HPDE6-E6E7 (cell line): Measurements from ENCODE around the gene FGF13.

Experiments
- DNase-seq: peaks from one replicate; pipeline ENCODE4 v3.0.0; 2011; ENCODE audit warnings: missing footprints; ENCODE audit errors: extremely low spot score

FGF13 gene

DNA sequence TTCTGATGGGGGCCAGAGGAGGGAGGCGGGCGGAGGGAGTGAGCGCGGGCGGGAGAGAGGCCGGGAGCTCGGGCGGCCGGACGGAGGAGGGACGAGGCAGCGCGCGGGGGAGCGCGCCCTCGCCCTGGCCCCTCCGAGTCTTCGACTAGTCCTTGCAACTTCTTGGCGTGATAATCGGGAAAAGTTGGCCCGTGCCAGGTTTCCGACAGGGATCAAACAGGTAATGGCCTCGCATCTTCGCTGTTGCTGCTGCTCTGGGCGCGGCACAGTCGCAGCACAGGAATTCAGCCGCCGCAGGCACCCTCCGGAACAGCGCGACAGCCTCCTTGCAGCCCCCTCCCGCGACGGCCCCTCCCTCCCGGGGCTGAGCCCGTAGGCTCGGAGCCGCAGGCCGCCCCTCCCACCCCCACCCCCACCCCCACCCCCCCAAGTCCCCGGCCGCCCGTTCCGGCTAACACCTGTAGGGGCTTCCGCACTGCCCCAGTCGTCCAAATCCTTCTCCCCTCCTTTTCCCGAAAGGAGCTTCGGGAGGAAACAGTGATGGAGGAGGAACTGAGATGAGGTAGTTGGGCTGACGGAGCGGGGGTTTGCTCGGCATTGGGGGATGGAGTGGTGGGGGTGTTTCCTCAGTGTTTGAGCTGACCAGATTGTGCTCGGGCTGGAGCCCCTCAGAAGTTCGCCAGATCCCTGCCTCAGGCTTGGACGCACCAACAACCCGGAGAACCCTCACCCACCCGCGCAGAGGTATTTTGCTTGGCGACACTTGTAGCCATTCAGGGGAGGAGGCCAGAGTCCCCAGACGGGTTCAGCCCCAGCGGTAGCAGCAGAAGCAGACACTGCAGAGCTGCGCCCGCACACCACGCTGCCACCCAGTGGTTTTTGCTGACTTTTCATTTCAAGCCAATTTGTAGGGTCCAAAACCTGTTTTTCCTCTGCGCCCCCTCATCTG lies at the start of gene FGF13:
Gene FGF13 (minus strand): TSS at position 319 of the 949 bp plus-strand sequence. CDS start 714 bp downstream, outside the sequence.
- no peak for DNase-seq

DNA sequence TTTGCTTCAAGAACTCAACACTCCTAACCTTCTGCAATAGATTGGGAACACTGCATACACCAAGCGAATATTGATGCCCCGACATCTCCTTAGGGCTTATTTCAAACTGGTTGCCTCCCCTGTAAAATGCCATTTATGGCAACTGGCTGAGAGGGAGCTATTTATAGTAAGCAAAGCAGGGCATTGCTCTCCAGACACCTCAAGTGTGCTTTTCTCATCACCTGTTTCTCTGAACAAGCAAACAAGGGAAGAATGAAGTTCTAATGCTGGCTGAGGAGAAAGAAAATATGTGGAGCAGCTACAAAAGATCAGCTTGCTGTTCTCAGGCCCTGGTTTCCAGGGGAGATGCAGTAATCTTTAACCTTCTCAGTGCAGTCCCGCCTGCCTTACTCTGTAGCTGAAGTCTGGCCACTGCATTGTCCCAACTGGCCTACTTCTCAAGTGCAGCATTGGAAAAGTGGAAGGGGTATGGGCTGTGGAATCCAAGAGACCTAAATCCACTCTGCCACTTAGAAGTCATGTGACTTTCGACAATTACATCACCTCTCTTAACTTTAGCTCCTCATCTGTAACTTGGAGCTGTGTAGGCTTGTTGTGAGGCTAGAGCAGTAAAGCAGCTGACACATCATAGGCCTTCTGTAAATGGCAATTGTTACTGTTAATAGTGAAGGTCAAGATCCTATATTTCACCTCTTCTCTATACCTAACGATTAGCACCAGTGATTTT lies 47.9 kb upstream of the FGF13 start:
- no peak for DNase-seq

GRCh38 chrX:138756234-138756633 lies 44.7 kb upstream of the FGF13 start:
- DNase-seq: peak; percentile 70

GRCh38 chrX:138754861-138755260 lies 43.3 kb upstream of the FGF13 start:
- no peak for DNase-seq

DNA sequence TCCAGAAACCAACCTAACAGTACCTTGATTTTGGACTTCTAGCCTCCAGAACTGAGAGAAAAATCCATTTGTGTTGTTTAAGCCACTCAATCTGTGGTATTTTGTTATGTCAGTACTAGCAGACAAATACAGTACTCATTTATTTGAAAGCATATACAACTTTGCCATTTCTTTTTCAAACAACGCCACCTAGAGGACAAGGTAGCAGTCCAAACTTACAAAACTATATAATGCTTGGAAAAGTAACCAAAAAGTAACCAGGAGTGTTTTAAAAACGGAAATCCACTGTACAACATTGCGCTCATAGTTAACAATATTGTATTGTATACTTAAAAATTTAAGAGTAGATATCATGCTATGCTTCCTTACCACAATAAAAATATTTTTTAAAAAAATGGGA lies 37.0 kb upstream of the FGF13 start:
- no peak for DNase-seq

DNA sequence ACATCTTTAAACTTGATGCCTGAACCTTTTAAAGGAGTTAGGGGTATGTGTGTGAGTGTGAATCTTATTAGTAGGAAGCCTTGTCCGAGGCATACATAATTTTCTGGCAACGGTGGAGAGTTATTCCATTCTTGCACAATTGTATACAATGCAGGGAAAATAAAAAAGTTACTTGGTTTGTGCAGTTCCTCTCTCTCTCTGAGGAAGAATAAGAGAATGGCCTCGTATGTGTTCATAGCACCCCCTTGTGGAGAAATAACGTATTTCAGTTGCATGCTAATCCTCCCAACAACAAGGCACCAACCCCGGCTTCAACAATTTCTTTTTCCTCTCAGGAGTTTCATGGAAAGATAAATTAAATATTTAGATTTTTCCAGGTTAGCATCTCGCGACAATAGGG lies 33.7 kb upstream of the FGF13 start:
- no peak for DNase-seq

DNA sequence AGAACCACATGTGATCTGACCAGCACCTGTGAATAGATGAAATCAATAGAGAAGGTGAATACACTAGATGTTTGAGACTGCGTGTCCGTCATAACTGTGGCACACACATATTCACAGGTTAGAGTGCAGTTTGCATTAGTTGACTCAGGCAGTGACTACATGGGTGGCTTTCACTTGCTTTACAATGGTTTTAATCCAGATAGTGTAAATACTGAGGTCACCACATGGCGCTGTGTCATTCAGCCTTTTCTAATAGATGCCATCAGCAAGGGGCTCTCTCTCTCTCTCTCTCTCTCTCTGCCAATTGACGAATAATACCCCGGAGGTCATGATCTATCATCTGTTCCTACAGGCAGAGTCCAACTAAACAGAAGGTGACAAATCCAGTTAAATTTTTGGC lies 30.7 kb upstream of the FGF13 start:
- no peak for DNase-seq

GRCh38 chrX:138740341-138740740 lies 28.8 kb upstream of the FGF13 start:
- DNase-seq: no peak

DNA sequence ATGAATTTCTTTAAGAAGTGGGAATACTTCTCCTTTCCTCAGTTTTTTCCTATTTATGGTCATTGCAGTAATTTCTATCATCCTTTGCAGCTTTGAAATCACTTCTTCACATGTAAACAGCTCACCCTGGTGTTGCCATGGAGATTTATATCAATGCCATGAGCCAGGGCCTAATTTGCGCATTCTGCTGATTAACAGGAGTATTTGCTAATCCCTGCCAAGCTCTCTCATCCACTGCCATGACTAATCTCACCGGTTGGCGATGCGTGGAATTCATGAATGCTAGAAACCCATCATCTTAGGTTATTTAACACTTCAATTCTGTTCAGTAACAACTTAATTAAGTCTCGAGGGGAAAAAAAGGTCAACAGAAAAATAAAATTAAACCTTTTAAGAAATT lies 11.8 kb upstream of the FGF13 start:
- no peak for DNase-seq

DNA sequence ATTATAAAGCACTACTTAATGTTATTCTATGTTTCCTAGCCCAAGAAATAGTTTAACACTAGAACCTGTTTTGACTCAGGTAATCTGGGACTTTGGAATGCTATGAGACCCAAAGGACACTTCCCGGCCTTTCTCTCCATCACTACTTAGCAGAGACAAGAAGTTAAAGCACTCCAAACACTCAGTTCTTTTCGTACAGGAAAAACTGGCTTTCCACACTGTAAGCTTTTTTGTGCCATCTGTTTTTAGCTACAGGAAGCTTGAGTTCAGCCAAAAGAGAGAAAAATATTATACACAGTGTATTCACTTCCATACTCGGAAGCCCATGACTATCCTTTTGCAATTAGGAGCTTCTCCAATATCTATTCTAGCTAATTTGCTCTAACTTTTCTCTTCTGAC lies 7.9 kb upstream of the FGF13 start:
- DNase-seq: no peak

DNA sequence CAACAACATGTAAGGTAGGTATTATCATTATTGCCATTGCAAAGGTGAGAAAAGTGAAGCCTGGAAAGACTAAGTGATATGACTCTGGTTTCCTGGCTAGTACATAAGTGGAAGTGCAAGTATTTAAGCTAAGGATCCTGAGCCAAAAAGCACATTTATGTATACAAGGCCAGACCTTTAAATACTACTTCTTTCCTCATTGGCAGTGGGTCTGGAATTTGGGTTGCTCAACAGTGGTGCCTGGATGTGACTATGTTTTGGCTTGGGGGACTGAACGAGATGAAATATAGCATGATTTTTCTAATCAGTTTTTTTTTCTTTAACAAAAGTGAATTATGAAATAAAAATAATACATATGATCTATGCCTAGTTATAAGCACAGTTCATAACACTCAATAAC lies 7.4 kb upstream of the FGF13 start:
- no peak for DNase-seq

GRCh38 chrX:138710866-138711341 lies 613 bp downstream of the FGF13 start:
- DNase-seq: no peak

- DNase-seq: no peak
Observed at GRCh38 chrX:138709886-138710791, 1.4 kb downstream of the FGF13 start.

GRCh38 chrX:138708268-138708667 lies 3.2 kb downstream of the FGF13 start:
- no peak for DNase-seq

- DNase-seq: no peak
Observed at GRCh38 chrX:138704596-138704995, 6.9 kb downstream of the FGF13 start.

GRCh38 chrX:138704101-138704500 lies 7.4 kb downstream of the FGF13 start:
- no peak for DNase-seq

DNA sequence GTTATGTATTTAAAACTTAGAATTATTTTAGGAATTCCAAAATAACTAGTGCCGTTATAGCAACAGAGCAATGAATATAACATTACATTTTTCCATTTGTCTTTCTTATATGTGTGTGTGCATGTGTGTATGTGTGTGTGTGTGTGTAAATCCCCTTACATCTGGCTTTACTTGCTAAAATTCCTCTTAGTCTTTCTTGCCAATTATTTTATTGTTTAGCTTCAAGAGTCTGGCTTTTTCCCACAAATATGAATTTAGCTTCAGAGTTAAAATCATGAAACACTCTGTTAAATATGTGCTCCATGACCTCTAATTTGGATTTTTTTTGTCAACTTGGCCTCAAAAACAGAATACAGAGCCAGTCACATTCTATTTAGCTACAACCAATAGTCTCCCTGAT lies 18.9 kb downstream of the FGF13 start:
- no peak for DNase-seq

- DNase-seq: no peak
Observed at GRCh38 chrX:138691186-138691585, 20.3 kb downstream of the FGF13 start.

DNA sequence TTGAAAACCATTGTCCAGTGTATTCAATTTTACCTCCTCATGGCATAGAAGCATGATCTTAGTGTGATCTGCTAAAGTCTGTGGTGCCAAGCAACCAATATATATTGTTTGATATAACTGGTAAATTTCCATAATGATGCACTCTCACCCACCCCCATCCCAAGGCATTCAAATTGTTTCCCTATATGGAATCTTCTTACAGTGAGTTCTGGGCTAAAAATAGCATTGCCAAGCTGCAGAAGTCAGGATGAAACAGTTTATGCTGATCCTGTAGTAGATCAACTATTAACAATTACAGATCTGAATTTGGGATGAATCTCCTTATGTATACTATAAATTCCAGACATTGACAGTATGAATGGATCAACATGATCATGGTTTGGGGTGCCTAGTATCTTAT lies 20.9 kb downstream of the FGF13 start:
- no peak for DNase-seq

- DNase-seq: no peak
Observed at GRCh38 chrX:138683600-138683999, 27.9 kb downstream of the FGF13 start.

GRCh38 chrX:138669693-138670092 lies 41.8 kb downstream of the FGF13 start:
- no peak for DNase-seq

DNA sequence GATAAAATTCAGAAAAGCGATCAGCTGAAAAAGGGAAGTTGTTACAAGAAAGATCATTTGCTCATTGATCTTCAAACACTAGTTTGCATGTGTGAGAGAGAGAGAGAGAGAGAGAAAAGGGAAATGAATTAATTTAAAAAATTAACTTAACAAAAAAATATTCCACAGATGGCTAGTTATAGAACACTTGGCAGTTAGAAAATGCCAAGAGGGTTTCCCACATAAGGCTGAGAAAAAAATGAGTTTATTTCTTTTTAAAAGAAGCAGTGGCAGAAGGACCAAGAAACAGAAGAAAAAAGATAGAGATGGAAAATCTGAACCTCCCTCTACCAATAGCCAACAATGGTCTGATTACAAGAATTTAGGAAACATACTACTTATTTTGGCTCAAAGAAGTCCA lies 47.1 kb downstream of the FGF13 start:
- DNase-seq: no peak
